Stimulated activated CD8-positive, alpha-beta memory T cell treated with anti-CD3 and anti-CD28 coated beads, Interleukin-15, amount 100 ng/mL, for 24 hours (primary cell): ENCODE results near the gene NOP10.
"Not testable (repeated sequence)": the region's sequence is repeated elsewhere in the genome, so short reads cannot be mapped to it uniquely, and the experiment has no call there.

Experiments
- DNase-seq: peaks from one replicate; pipeline ENCODE4 v3.0.0-alpha.2; 2020; ENCODE audit warnings: low read depth

Gene NOP10

GRCh38 chr15:34358948-34359347 is 16.0 kb upstream of the NOP10 start:
- DNase-seq, result no peak

GRCh38 chr15:34358367-34358766 is 15.4 kb upstream of the NOP10 start:
- DNase-seq, result no peak

GRCh38 chr15:34357653-34358052 is 14.7 kb upstream of the NOP10 start:
- DNase-seq, result no peak

GRCh38 chr15:34355241-34355640 is 12.3 kb upstream of the NOP10 start:
- DNase-seq, result no peak

- no peak for DNase-seq
Measured at GRCh38 chr15:34354286-34354685, 11.3 kb upstream of the NOP10 start.

- DNase-seq, result no peak
Measured at GRCh38 chr15:34353627-34354026, 10.7 kb upstream of the NOP10 start.

GRCh38 chr15:34352996-34353395 is 10.1 kb upstream of the NOP10 start:
- DNase-seq, result not testable (repeated sequence)

- DNase-seq, result no peak
Measured at GRCh38 chr15:34349769-34350168, 6.8 kb upstream of the NOP10 start.

GRCh38 chr15:34348735-34349300 is 5.9 kb upstream of the NOP10 start:
- no peak for DNase-seq

GRCh38 chr15:34347951-34348638 is 5.2 kb upstream of the NOP10 start:
- DNase-seq, result no peak

GRCh38 chr15:34342213-34342736 is 661 bp downstream of the NOP10 start:
- DNase-seq, result not testable (repeated sequence)

- DNase-seq, result no peak
Measured at GRCh38 chr15:34341381-34342212, 1.3 kb downstream of the NOP10 start.

- no peak for DNase-seq
Measured at GRCh38 chr15:34339946-34340345, 3.0 kb downstream of the NOP10 start.

- no peak for DNase-seq
Measured at GRCh38 chr15:34338347-34338746, 4.6 kb downstream of the NOP10 start.

GRCh38 chr15:34337557-34338306 is 5.2 kb downstream of the NOP10 start, which contains the start of gene SLC12A6:
TSS of gene SLC12A6 (minus strand) at chr15:34337781. CDS start at chr15:34336680, 1,101 bp downstream.
- peak; percentile 82 for DNase-seq

- DNase-seq, result no peak
Measured at GRCh38 chr15:34336991-34337556, 5.9 kb downstream of the NOP10 start.

- no peak for DNase-seq
Measured at GRCh38 chr15:34336231-34336990, 6.5 kb downstream of the NOP10 start.

- DNase-seq, result no peak
Measured at GRCh38 chr15:34335176-34336032, 7.5 kb downstream of the NOP10 start.

- DNase-seq, result no peak
Measured at GRCh38 chr15:34334672-34335071, 8.3 kb downstream of the NOP10 start.

GRCh38 chr15:34332553-34333120 is 10.3 kb downstream of the NOP10 start:
- no peak for DNase-seq
